Endodermal cell (in vitro differentiated cells): Measurements from ENCODE around the gene KASH5. TPM values are rescaled to one million over a fixed set of nuclear protein-coding genes. Genes with fewer than 3 reads are reported as not detected.
A peak's percentile ranks its signal among the peaks of the same experiment; 100 is the strongest.

Source experiments
- DNase-seq: peaks from one replicate; pipeline ENCODE4 v3.0.0-alpha.2; 2017
- H3K27ac ChIP-seq: 2 replicates; pipeline ENCODE4 v1.5.1; 2013; ENCODE audit warnings: mild to moderate bottlenecking, low read depth, low read length, moderate library complexity
- H3K27me3 ChIP-seq: 2 replicates; pipeline ENCODE4 v1.6.1; 2013; ENCODE audit warnings: mild to moderate bottlenecking, low read length, moderate library complexity; ENCODE audit not compliant: insufficient read depth, control insufficient read depth, poor library complexity, severe bottlenecking
- H3K36me3 ChIP-seq: 2 replicates; pipeline ENCODE4 v1.7.0; 2013; ENCODE audit warnings: mild to moderate bottlenecking, low read length, moderate library complexity; ENCODE audit not compliant: control insufficient read depth, insufficient read depth
- H3K4me1 ChIP-seq: one replicate; pipeline ENCODE4 v1.7.0; 2013; ENCODE audit warnings: low read length; ENCODE audit not compliant: control insufficient read depth, insufficient read depth
- H3K4me3 ChIP-seq: 2 replicates; pipeline ENCODE4 v1.5.1; 2013; ENCODE audit warnings: mild to moderate bottlenecking, low read length, moderate library complexity
- H3K9ac ChIP-seq: 2 replicates; pipeline ENCODE4 v1.6.1; 2013; ENCODE audit warnings: mild to moderate bottlenecking, low read length, moderate library complexity; ENCODE audit not compliant: poor library complexity, severe bottlenecking; ENCODE audit errors: extremely low read depth
- H3K9me3 ChIP-seq: 2 replicates; pipeline ENCODE4 v1.6.1; 2013; ENCODE audit warnings: mild to moderate bottlenecking, low read length, moderate library complexity; ENCODE audit not compliant: control insufficient read depth
- H3K27ac Mint-ChIP-seq: 2 replicates; pipeline ENCODE4 v1.8.0; 2020; ENCODE audit warnings: mixed read lengths
- H3K27me3 Mint-ChIP-seq: 2 replicates; pipeline ENCODE4 v1.8.0; 2021; ENCODE audit warnings: mild to moderate bottlenecking, mixed read lengths; ENCODE audit not compliant: insufficient read depth
- H3K36me3 Mint-ChIP-seq: 2 replicates; pipeline ENCODE4 v1.8.0; 2020; ENCODE audit warnings: low read depth, mixed read lengths
- H3K4me1 Mint-ChIP-seq: 2 replicates; pipeline ENCODE4 v1.8.0; 2020; ENCODE audit warnings: mixed read lengths
- H3K4me3 Mint-ChIP-seq: 2 replicates; pipeline ENCODE4 v1.8.0; 2020; ENCODE audit warnings: mild to moderate bottlenecking, moderate library complexity, mixed read lengths
- H3K9me3 Mint-ChIP-seq: 2 replicates; pipeline ENCODE4 v1.8.0; 2020; ENCODE audit warnings: mild to moderate bottlenecking, mixed read lengths
- WGBS, 2 experiments: methylation state at CpG; one replicate each; pipeline versions ENCODE4 v1.1.5 to v1.1.7; 2013; ENCODE audit warnings: missing lambda C conversion rate in 2 of 2, mixed read lengths in 1 of 2; ENCODE audit not compliant: insufficient coverage in 1 of 2, insufficient read length in 1 of 2; 5-methylcytosine and 5-hydroxymethylcytosine counted together
- total RNA-seq, 2 donors: library from RNA; stranded (reverse); fragmentation: NEBNext Ultra II Directional in 1 of 2; extraction: Animal tissue kit (Norgen Biotek cat#: 25700) in 1 of 2; gene quantifications; 2 replicates in 1 of 2; 3 replicates in 1 of 2; pipeline ENCODE4 v1.2.1, GENCODE V29; 2021
- TF ChIP-seq, protein P1 (sequence below): fragments of 200-600 bp; sonication (generic); conservative IDR thresholded peaks from 2 replicates; pipeline ENCODE4 v1.5.0; 2021; ENCODE audit warnings: antibody characterized with exemption, mild to moderate bottlenecking

Gene KASH5
- total RNA-seq, 2 donors from 2014 or later = 0.13 TPM; not detected in 1

GRCh38 chr19:49441960-49442350 is 53.9 kb downstream of the KASH5 start:
- Mint-ChIP-seq H3K9me3 (no peaks in the 10 kb centered on the region), H3K4me1 (no peaks in the 10 kb centered on the region), H3K27me3 (peaks cover 58% of the 10 kb centered on the region), H3K4me3 (peak overlapping the region; percentile 64), H3K36me3 (peaks cover 10% of the 10 kb centered on the region), H3K27ac (no peak overlapping the region)
- Histone ChIP-seq H3K36me3 (peaks cover 2% of the 10 kb centered on the region), H3K9ac (no peak overlapping the region), H3K27me3 (peaks cover 57% of the 10 kb centered on the region), H3K27ac (no peak overlapping the region), H3K4me1 (no peaks in the 10 kb centered on the region), H3K4me3 (peak overlapping the region; percentile 56), H3K9me3 (no peaks in the 10 kb centered on the region)
- TF ChIP-seq, protein P1, sequence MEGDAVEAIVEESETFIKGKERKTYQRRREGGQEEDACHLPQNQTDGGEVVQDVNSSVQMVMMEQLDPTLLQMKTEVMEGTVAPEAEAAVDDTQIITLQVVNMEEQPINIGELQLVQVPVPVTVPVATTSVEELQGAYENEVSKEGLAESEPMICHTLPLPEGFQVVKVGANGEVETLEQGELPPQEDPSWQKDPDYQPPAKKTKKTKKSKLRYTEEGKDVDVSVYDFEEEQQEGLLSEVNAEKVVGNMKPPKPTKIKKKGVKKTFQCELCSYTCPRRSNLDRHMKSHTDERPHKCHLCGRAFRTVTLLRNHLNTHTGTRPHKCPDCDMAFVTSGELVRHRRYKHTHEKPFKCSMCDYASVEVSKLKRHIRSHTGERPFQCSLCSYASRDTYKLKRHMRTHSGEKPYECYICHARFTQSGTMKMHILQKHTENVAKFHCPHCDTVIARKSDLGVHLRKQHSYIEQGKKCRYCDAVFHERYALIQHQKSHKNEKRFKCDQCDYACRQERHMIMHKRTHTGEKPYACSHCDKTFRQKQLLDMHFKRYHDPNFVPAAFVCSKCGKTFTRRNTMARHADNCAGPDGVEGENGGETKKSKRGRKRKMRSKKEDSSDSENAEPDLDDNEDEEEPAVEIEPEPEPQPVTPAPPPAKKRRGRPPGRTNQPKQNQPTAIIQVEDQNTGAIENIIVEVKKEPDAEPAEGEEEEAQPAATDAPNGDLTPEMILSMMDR = no peak
- WGBS, 2 experiments = 20 to 21% methylated on average over 10 to 14 of the region's 14 CpGs
- DNase-seq = no peak

DNA sequence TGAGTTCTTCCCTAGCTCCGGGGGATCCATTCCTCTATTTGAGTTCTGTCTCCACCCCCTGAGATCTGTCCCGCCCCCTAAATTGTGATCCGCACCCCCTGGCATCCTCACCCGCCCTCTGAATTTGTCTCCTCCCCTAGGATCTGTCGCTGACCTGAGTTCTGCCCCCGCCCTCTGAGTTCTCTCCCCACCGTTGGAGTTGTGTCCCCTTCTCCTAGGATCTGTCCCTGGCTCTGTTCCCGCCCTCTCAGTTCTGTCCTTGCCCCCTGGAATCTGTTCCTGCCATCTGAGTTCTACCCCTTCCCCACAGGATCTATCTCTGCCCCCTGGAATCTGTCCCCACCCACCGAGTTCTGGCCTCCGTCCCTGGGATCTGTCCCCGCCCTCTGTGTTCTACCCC is 54.3 kb downstream of the KASH5 start:
- H3K4me3 Mint-ChIP-seq = peak overlapping the region; percentile 64
- no peak for DNase-seq
- H3K9me3 Mint-ChIP-seq = no peaks in the 10 kb centered on the region
- H3K4me1 ChIP-seq = no peaks in the 10 kb centered on the region
- WGBS, 2 experiments = 7 to 11% methylated on average over 6 to 11 of the region's 11 CpGs
- peaks cover 53% of the 10 kb centered on the region for H3K27me3 ChIP-seq
- peaks cover 54% of the 10 kb centered on the region for H3K27me3 Mint-ChIP-seq
- H3K27ac ChIP-seq = no peak overlapping the region
- peaks cover 4% of the 10 kb centered on the region for H3K36me3 ChIP-seq
- H3K36me3 Mint-ChIP-seq = peaks cover 14% of the 10 kb centered on the region
- no peak overlapping the region for H3K27ac Mint-ChIP-seq
- H3K9ac ChIP-seq = no peak overlapping the region
- H3K4me3 ChIP-seq = peak overlapping the region; percentile 56
- no peaks in the 10 kb centered on the region for H3K4me1 Mint-ChIP-seq
- TF ChIP-seq, protein P1 = no peak
- H3K9me3 ChIP-seq = no peaks in the 10 kb centered on the region

- Mint-ChIP-seq H3K4me3 (peak overlapping the region; percentile 64), H3K4me1 (no peaks in the 10 kb centered on the region), H3K27ac (peak overlapping the region; percentile 88), H3K9me3 (no peaks in the 10 kb centered on the region), H3K36me3 (peaks cover 19% of the 10 kb centered on the region), H3K27me3 (peaks cover 48% of the 10 kb centered on the region)
- Histone ChIP-seq H3K27ac (peak overlapping the region; percentile 60), H3K27me3 (peaks cover 48% of the 10 kb centered on the region), H3K4me3 (peak overlapping the region; percentile 83), H3K36me3 (peaks cover 7% of the 10 kb centered on the region), H3K9ac (peak overlapping the region; percentile 47), H3K4me1 (no peaks in the 10 kb centered on the region), H3K9me3 (no peaks in the 10 kb centered on the region)
- DNase-seq = peak; percentile 100
- TF ChIP-seq, protein P1 = no peak
- WGBS, 2 experiments = 0 to 1% methylated on average over 5 to 43 of the region's 43 CpGs
Measured at GRCh38 chr19:49442771-49443365, 54.8 kb downstream of the KASH5 start.
